Measurements from ENCODE around the gene CTDSPL.

The CTDSPL gene

GRCh38 chr3:37887824-37888223 lies 26.1 kb downstream of the CTDSPL start:
- Histone ChIP-seq H3K9ac (ENCODE audit: low read depth in 1 of 2, low read length in 2 of 2) (no peak overlapping the region), H3K36me3 (ENCODE audit: control insufficient read depth in 2 of 2, insufficient read depth in 2 of 2, low read length in 2 of 2) (no peaks in the 10 kb centered on the region), H3K9me3 (ENCODE audit: control insufficient read depth in 2 of 2, low read length in 2 of 2) (no peaks in the 10 kb centered on the region), H3K4me3 (ENCODE audit: low read length in 2 of 2) (no peak overlapping the region), H3K27ac (ENCODE audit: low read depth in 2 of 2, low read length in 2 of 2) (no peak overlapping the region), H3K4me1 (ENCODE audit: control insufficient read depth in 2 of 2, insufficient read depth in 2 of 2, low read length in 2 of 2) (peaks cover 3 to 11% of the 10 kb centered on the region in 2 donors), H3K27me3 (ENCODE audit: control insufficient read depth in 2 of 2, insufficient read depth in 2 of 2, low read length in 2 of 2) (no peaks in the 10 kb centered on the region)

GRCh38 chr3:37888421-37888820 lies 26.7 kb downstream of the CTDSPL start:
- peaks cover 7 to 17% of the 10 kb centered on the region in 2 donors for H3K4me1 ChIP-seq (ENCODE audit: control insufficient read depth in 2 of 2, insufficient read depth in 2 of 2, low read length in 2 of 2)
- no peak overlapping the region for H3K4me3 ChIP-seq (ENCODE audit: low read length in 2 of 2)
- no peaks in the 10 kb centered on the region for H3K36me3 ChIP-seq (ENCODE audit: control insufficient read depth in 2 of 2, insufficient read depth in 2 of 2, low read length in 2 of 2)
- no peak overlapping the region for H3K9ac ChIP-seq (ENCODE audit: low read depth in 1 of 2, low read length in 2 of 2)
- no peaks in the 10 kb centered on the region for H3K9me3 ChIP-seq (ENCODE audit: control insufficient read depth in 2 of 2, low read length in 2 of 2)
- H3K27ac ChIP-seq (ENCODE audit: low read depth in 2 of 2, low read length in 2 of 2): no peak overlapping the region
- H3K27me3 ChIP-seq (ENCODE audit: control insufficient read depth in 2 of 2, insufficient read depth in 2 of 2, low read length in 2 of 2): no peaks in the 10 kb centered on the region

- no peaks in the 10 kb centered on the region for H3K27me3 ChIP-seq (ENCODE audit: control insufficient read depth in 2 of 2, insufficient read depth in 2 of 2, low read length in 2 of 2)
- no peaks in the 10 kb centered on the region for H3K36me3 ChIP-seq (ENCODE audit: control insufficient read depth in 2 of 2, insufficient read depth in 2 of 2, low read length in 2 of 2)
- no peak overlapping the region for H3K27ac ChIP-seq (ENCODE audit: low read depth in 2 of 2, low read length in 2 of 2)
- H3K9ac ChIP-seq (ENCODE audit: low read depth in 1 of 2, low read length in 2 of 2): no peak overlapping the region
- no peaks in the 10 kb centered on the region for H3K9me3 ChIP-seq (ENCODE audit: control insufficient read depth in 2 of 2, low read length in 2 of 2)
- H3K4me3 ChIP-seq (ENCODE audit: low read length in 2 of 2): no peak overlapping the region
- H3K4me1 ChIP-seq (ENCODE audit: control insufficient read depth in 2 of 2, insufficient read depth in 2 of 2, low read length in 2 of 2): peaks cover 7 to 19% of the 10 kb centered on the region in 2 donors
Observed at GRCh38 chr3:37890522-37890921, 28.8 kb downstream of the CTDSPL start.

GRCh38 chr3:37891227-37891626 lies 29.5 kb downstream of the CTDSPL start:
- H3K27me3 ChIP-seq (ENCODE audit: control insufficient read depth in 2 of 2, insufficient read depth in 2 of 2, low read length in 2 of 2): no peaks in the 10 kb centered on the region
- no peak overlapping the region for H3K4me3 ChIP-seq (ENCODE audit: low read length in 2 of 2)
- no peak overlapping the region for H3K9ac ChIP-seq (ENCODE audit: low read depth in 1 of 2, low read length in 2 of 2)
- H3K4me1 ChIP-seq (ENCODE audit: control insufficient read depth in 2 of 2, insufficient read depth in 2 of 2, low read length in 2 of 2): peaks cover 7 to 19% of the 10 kb centered on the region in 2 donors
- no peaks in the 10 kb centered on the region for H3K36me3 ChIP-seq (ENCODE audit: control insufficient read depth in 2 of 2, insufficient read depth in 2 of 2, low read length in 2 of 2)
- H3K9me3 ChIP-seq (ENCODE audit: control insufficient read depth in 2 of 2, low read length in 2 of 2): no peaks in the 10 kb centered on the region
- no peak overlapping the region for H3K27ac ChIP-seq (ENCODE audit: low read depth in 2 of 2, low read length in 2 of 2)

GRCh38 chr3:37892927-37893600 lies 31.4 kb downstream of the CTDSPL start:
- H3K36me3 ChIP-seq (ENCODE audit: control insufficient read depth in 2 of 2, insufficient read depth in 2 of 2, low read length in 2 of 2): no peaks in the 10 kb centered on the region
- peaks cover 7 to 19% of the 10 kb centered on the region in 2 donors for H3K4me1 ChIP-seq (ENCODE audit: control insufficient read depth in 2 of 2, insufficient read depth in 2 of 2, low read length in 2 of 2)
- H3K9ac ChIP-seq (ENCODE audit: low read depth in 1 of 2, low read length in 2 of 2): no peak overlapping the region
- no peaks in the 10 kb centered on the region for H3K9me3 ChIP-seq (ENCODE audit: control insufficient read depth in 2 of 2, low read length in 2 of 2)
- H3K27me3 ChIP-seq (ENCODE audit: control insufficient read depth in 2 of 2, insufficient read depth in 2 of 2, low read length in 2 of 2): no peaks in the 10 kb centered on the region
- no peak overlapping the region for H3K4me3 ChIP-seq (ENCODE audit: low read length in 2 of 2)
- no peak overlapping the region for H3K27ac ChIP-seq (ENCODE audit: low read depth in 2 of 2, low read length in 2 of 2)

GRCh38 chr3:37896827-37897226 lies 35.1 kb downstream of the CTDSPL start:
- Histone ChIP-seq H3K9me3 (ENCODE audit: control insufficient read depth in 2 of 2, low read length in 2 of 2) (no peaks in the 10 kb centered on the region), H3K4me3 (ENCODE audit: low read length in 2 of 2) (no peak overlapping the region), H3K4me1 (ENCODE audit: control insufficient read depth in 2 of 2, insufficient read depth in 2 of 2, low read length in 2 of 2) (peaks cover 7 to 13% of the 10 kb centered on the region in 2 donors), H3K9ac (ENCODE audit: low read depth in 1 of 2, low read length in 2 of 2) (no peak overlapping the region), H3K27me3 (ENCODE audit: control insufficient read depth in 2 of 2, insufficient read depth in 2 of 2, low read length in 2 of 2) (no peaks in the 10 kb centered on the region), H3K27ac (ENCODE audit: low read depth in 2 of 2, low read length in 2 of 2) (no peak overlapping the region), H3K36me3 (ENCODE audit: control insufficient read depth in 2 of 2, insufficient read depth in 2 of 2, low read length in 2 of 2) (peaks cover 0 to 2% of the 10 kb centered on the region in 2 donors)

GRCh38 chr3:37897763-37898162 lies 36.1 kb downstream of the CTDSPL start:
- no peak overlapping the region for H3K27ac ChIP-seq (ENCODE audit: low read depth in 2 of 2, low read length in 2 of 2)
- H3K9ac ChIP-seq (ENCODE audit: low read depth in 1 of 2, low read length in 2 of 2): no peak overlapping the region
- no peaks in the 10 kb centered on the region for H3K27me3 ChIP-seq (ENCODE audit: control insufficient read depth in 2 of 2, insufficient read depth in 2 of 2, low read length in 2 of 2)
- H3K4me1 ChIP-seq (ENCODE audit: control insufficient read depth in 2 of 2, insufficient read depth in 2 of 2, low read length in 2 of 2): peaks cover 4 to 9% of the 10 kb centered on the region in 2 donors
- H3K9me3 ChIP-seq (ENCODE audit: control insufficient read depth in 2 of 2, low read length in 2 of 2): no peaks in the 10 kb centered on the region
- no peak overlapping the region for H3K4me3 ChIP-seq (ENCODE audit: low read length in 2 of 2)
- peaks cover 2% of the 10 kb centered on the region in 2 donors for H3K36me3 ChIP-seq (ENCODE audit: control insufficient read depth in 2 of 2, insufficient read depth in 2 of 2, low read length in 2 of 2)

GRCh38 chr3:37898424-37898823 lies 36.7 kb downstream of the CTDSPL start:
- H3K27ac ChIP-seq (ENCODE audit: low read depth in 2 of 2, low read length in 2 of 2): no peak overlapping the region
- peaks cover 0 to 2% of the 10 kb centered on the region in 2 donors for H3K4me1 ChIP-seq (ENCODE audit: control insufficient read depth in 2 of 2, insufficient read depth in 2 of 2, low read length in 2 of 2)

GRCh38 chr3:37899101-37899707 lies 37.5 kb downstream of the CTDSPL start:
- no peaks in the 10 kb centered on the region for H3K27me3 ChIP-seq (ENCODE audit: control insufficient read depth in 2 of 2, insufficient read depth in 2 of 2, low read length in 2 of 2)

More at GRCh38 chr3:37898424-37898823, 36.7 kb downstream of the CTDSPL start:
- H3K36me3 ChIP-seq (ENCODE audit: control insufficient read depth in 2 of 2, insufficient read depth in 2 of 2, low read length in 2 of 2): peaks cover 2% of the 10 kb centered on the region in 2 donors
- H3K9me3 ChIP-seq (ENCODE audit: control insufficient read depth in 2 of 2, low read length in 2 of 2): no peaks in the 10 kb centered on the region
- no peak overlapping the region for H3K4me3 ChIP-seq (ENCODE audit: low read length in 2 of 2)
- no peaks in the 10 kb centered on the region for H3K27me3 ChIP-seq (ENCODE audit: control insufficient read depth in 2 of 2, insufficient read depth in 2 of 2, low read length in 2 of 2)
- H3K9ac ChIP-seq (ENCODE audit: low read depth in 1 of 2, low read length in 2 of 2): no peak overlapping the region

GRCh38 chr3:37899711-37900306 lies 38.1 kb downstream of the CTDSPL start:
- H3K9ac ChIP-seq (ENCODE audit: low read depth in 1 of 2, low read length in 2 of 2): no peak overlapping the region
- no peak overlapping the region for H3K4me3 ChIP-seq (ENCODE audit: low read length in 2 of 2)
- H3K9me3 ChIP-seq (ENCODE audit: control insufficient read depth in 2 of 2, low read length in 2 of 2): no peaks in the 10 kb centered on the region
- peaks cover 2% of the 10 kb centered on the region in 2 donors for H3K36me3 ChIP-seq (ENCODE audit: control insufficient read depth in 2 of 2, insufficient read depth in 2 of 2, low read length in 2 of 2)
- H3K27ac ChIP-seq (ENCODE audit: low read depth in 2 of 2, low read length in 2 of 2): no peak overlapping the region
- no peaks in the 10 kb centered on the region for H3K4me1 ChIP-seq (ENCODE audit: control insufficient read depth in 2 of 2, insufficient read depth in 2 of 2, low read length in 2 of 2)
- no peaks in the 10 kb centered on the region for H3K27me3 ChIP-seq (ENCODE audit: control insufficient read depth in 2 of 2, insufficient read depth in 2 of 2, low read length in 2 of 2)

More at GRCh38 chr3:37899101-37899707, 37.5 kb downstream of the CTDSPL start:
- Histone ChIP-seq H3K9me3 (ENCODE audit: control insufficient read depth in 2 of 2, low read length in 2 of 2) (no peaks in the 10 kb centered on the region), H3K4me1 (ENCODE audit: control insufficient read depth in 2 of 2, insufficient read depth in 2 of 2, low read length in 2 of 2) (no peaks in the 10 kb centered on the region), H3K4me3 (ENCODE audit: low read length in 2 of 2) (no peak overlapping the region), H3K36me3 (ENCODE audit: control insufficient read depth in 2 of 2, insufficient read depth in 2 of 2, low read length in 2 of 2) (peaks cover 2% of the 10 kb centered on the region in 2 donors), H3K9ac (ENCODE audit: low read depth in 1 of 2, low read length in 2 of 2) (no peak overlapping the region), H3K27ac (ENCODE audit: low read depth in 2 of 2, low read length in 2 of 2) (no peak overlapping the region)
